NAMALWA (cell line): ENCODE measurements around the gene ITGA1.

Source experiments
- DNase-seq: peaks from one replicate; pipeline ENCODE4 v3.0.0-alpha.2; 2015; ENCODE audit warnings: low spot score

The ITGA1 gene

GRCh38 chr5:52897238-52897614 is 109.5 kb downstream of the ITGA1 start:
- DNase-seq, result no peak

GRCh38 chr5:52898961-52899680 is 111.4 kb downstream of the ITGA1 start:
- no peak for DNase-seq

DNA sequence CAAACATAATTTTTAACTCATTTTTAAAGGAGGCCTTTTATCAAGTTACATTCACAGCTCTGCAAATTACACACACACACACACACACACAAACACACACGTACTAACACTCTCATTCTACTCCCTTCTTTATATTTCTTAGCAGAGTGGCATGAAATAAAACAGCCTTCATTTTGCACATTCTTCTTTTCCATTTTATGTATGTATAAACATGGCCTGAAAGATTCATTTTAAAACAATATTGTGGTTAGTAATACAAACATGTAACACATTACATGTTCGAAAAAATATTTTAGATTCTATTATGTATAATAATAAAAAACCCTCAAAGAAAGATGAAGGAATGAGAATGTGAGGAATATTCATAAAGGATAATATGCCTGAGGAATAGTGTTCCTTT is 115.4 kb downstream of the ITGA1 start:
- DNase-seq, result no peak

GRCh38 chr5:52906343-52906742 is 118.6 kb downstream of the ITGA1 start:
- no peak for DNase-seq

GRCh38 chr5:52906845-52907244 is 119.1 kb downstream of the ITGA1 start:
- no peak for DNase-seq

DNA sequence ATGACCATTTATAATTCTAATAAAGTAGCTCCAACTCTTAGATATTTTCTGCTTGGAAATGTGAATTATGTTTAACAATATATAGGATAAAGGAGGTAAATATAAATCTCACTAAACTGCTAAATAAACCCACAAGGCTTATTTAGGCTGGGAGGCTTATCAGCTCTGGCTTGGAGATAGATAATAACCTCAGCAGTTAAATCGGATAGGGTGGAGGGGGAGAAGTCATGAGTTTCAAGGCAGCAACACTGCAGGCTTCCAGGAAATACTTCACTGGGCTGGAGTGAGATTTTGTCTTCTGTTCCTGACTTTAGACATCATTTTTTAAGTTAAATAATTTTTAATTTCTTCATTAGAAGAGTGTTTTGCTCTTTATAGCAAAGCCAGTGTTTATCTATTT is 121.5 kb downstream of the ITGA1 start:
- DNase-seq, result no peak

DNA sequence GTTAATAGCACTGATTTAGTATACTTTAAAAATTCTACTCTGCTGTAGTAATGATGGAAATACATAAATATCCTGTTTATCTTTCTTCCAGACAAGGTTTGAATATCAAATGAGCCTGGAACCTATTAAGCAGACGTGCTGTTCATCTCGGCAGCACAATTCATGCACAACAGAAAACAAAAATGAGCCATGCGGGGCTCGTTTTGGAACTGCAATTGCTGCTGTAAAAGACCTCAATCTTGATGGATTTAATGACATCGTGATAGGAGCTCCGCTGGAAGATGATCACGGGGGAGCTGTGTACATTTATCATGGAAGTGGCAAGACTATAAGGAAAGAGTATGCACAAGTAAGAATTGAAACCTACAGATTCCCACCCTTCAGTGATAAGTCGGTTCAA is 122.4 kb downstream of the ITGA1 start:
- no peak for DNase-seq

GRCh38 chr5:52915176-52915875 is 127.6 kb downstream of the ITGA1 start:
- DNase-seq, result peak; percentile 85

DNA sequence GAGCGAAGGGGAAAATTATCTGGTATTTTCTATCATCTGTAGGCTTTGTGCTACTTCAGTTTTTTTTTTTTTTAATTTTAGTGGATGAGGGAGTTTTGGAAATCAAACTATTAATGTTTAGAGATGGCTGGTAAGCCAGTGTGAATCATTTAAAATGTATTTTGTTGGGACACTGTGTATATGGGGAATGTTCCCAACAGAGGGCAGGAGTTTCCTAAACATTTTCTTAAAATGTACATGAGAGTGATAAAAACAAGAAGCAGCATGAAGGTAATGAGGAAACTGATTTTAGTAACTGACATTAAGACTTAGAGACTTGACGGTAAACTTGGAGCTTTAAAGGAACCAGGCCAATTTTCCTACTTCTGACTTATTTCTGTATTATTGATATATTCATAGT is 133.2 kb downstream of the ITGA1 start:
- DNase-seq, result no peak

DNA sequence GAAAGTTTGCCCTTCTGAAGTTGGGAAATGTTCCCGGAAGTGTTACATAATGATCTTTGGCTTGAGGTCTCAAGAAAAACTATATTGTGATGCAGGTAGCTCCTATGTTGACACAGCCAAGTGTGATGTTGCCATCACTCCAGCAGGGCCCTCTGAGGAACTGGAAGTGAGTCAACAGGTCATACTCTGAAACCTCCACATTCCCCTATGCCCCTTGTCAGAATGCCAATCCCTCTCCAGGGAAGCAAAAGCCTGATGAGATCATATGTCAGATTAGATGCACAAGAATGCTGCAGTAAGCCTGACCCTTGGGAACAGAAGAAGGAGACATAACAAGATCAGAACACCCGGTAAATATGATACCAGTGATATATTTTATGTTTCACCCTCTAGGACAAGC is 134.7 kb downstream of the ITGA1 start:
- DNase-seq, result no peak

- DNase-seq, result no peak
Measured at GRCh38 chr5:52924456-52924855, 136.7 kb downstream of the ITGA1 start.

- no peak for DNase-seq
Measured at GRCh38 chr5:52925001-52925400, 137.3 kb downstream of the ITGA1 start.

DNA sequence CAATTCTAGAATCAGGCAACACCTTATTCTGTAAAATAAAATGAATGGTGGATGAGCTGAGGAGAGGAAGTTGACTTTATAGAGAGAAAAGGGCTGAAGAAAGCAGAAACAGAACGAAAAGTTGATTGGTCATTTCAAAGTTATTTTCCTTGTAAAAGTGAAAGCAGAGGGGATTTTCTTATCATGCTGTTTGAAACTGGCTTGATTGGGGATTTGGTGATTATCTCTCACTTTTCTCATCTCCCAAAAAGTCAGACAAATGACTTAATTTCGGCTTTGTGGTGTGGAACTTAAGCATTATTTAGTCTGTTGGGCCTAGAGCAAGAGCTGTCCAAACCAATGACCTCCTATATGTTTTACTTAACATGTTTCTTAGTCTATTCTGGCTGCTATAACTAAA is 141.0 kb downstream of the ITGA1 start:
- DNase-seq, result no peak

- no peak for DNase-seq
Measured at GRCh38 chr5:52938226-52938625, 150.5 kb downstream of the ITGA1 start.

DNA sequence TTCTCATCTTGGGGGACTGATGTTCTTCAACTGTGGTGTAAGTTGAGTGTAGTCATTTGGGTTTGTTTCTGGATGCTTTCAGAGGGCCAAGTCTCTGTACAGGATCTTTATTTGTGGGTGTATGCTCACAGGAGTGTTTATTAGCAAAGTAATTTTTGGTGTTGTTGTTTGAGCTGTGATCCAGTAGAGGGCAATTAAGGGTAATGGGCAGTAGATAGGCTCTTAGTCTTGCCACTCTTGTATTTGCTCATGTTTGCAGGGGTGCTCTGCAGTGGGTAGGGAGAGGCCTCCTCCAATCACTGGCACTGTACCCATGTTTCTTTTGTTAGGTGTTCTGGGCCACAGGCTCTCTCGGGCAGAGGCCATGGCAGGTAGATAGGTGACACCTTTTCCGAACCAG is 155.6 kb downstream of the ITGA1 start:
- peak; percentile 36 for DNase-seq

DNA sequence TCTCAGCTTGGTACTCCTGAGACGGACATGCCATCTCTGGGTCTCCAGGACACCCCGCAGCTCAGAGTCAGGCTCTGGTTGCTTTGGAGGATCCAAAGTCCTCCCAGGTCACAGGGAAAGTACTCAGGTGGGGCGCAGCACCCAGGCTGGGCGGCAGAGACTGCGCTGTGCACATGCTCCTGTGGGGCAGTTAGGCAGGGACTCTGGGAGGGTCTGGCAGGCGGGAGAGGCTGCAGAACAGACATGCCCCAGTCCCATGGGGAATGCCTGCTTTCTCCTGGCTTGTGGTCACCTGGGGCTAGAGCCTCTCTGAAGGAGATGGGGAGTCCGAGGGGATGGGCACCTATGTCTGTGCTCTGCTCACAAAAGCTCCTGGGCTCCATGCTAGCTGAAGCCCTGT is 156.1 kb downstream of the ITGA1 start:
- no peak for DNase-seq

DNA sequence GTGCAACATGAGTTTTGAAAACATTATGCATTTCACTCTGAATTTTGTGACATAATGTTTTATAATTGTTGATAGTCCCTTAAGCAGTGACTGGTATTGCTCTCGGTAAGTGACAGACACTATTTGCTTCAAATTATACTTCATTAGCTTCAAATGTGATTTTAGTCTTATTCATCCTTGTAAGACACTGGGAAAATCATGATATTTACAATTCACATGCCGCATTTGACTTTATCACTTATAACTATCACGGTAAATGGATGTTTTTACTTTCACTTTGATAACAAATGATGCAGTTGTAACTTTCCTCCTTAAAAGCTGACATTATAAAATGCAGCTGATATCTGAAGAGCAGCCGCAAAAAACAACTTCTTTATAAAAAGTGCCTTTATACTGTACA is 157.3 kb downstream of the ITGA1 start:
- DNase-seq, result no peak

DNA sequence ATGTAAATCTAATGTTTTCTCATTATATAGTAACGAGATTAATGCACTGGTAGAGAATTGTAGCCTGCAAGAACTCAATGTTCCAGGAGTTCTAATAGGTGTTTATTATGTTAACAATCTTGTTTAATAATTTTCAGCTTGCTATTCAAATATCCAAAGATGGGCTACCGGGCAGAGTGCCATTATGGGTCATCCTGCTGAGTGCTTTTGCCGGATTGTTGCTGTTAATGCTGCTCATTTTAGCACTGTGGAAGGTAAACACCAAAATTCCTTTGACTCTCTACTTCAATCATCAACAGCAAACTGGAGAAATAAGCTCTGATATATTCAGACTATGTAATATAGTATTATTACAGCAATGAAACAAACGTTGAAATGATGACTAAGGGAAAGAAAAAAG is 159.5 kb downstream of the ITGA1 start:
- no peak for DNase-seq

GRCh38 chr5:52947851-52948250 is 160.1 kb downstream of the ITGA1 start:
- no peak for DNase-seq

GRCh38 chr5:52948418-52949076 is 160.8 kb downstream of the ITGA1 start:
- DNase-seq, result peak; percentile 84

DNA sequence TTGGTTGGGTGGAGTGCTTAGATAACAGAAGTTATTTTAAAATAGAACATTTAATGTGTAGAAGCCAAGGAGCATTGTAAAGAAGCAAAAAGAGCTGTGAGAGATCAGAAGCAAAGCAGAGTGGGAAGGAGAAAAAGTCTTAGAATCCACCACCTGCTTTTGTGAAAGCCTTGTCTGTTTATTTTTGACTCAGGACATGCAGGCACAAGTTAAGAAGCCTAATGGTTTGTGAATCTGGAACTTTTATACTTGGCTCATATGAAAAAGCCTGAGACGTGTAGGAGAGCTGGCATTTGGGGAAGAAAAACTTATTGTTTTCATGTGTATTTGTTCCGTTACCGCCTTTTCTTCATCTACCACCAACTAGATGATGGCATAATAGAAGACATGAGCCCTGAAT is 163.0 kb downstream of the ITGA1 start:
- no peak for DNase-seq

- DNase-seq, result no peak
Measured at GRCh38 chr5:52952483-52952882, 164.8 kb downstream of the ITGA1 start.

GRCh38 chr5:52956014-52956413 is 168.3 kb downstream of the ITGA1 start:
- no peak for DNase-seq
